ENCODE measurements around the gene RNF166.

Gene RNF166, protein sequence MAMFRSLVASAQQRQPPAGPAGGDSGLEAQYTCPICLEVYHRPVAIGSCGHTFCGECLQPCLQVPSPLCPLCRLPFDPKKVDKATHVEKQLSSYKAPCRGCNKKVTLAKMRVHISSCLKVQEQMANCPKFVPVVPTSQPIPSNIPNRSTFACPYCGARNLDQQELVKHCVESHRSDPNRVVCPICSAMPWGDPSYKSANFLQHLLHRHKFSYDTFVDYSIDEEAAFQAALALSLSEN

DNA sequence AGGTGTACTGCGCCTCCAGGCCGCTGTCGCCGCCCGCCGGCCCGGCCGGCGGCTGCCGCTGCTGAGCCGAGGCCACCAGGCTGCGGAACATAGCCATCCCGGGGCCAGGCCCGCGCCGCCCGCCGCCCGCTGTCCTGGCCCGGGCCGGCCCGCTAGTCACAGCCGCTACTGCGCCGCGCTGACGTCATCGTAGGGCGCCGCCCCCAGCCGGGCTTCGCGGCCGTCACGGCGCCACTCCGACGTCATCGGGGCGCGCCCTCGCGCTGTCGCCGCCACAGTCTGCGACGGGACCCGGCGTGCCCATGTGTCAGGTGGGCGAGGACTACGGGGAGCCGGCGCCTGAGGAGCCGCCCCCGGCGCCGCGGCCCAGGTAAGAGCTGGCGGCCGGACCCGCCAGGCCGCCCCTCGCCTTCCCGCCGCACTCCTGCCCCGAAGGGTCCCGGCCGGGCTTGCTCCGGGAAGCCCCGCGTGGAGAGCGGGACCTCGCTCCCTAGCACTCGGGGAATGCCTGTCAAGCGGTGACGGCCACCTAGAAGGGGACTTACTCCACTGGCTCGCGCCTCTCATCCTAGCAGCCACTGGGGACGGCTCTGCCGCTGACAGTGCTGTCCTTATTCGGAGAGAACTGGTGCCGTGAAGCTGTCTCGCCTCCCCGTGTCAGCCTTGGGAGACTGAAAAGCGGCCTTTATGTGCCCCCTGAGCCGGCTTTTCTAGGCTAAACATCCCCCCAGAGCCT is at the start of gene RNF166, which contains the start of gene CTU2:
Gene RNF166, minus strand, starts transcription at position 180 of the 736 bp plus-strand sequence. Its CDS starts 83 bp downstream, at position 97.
Gene CTU2, plus strand, starts transcription at position 275 of the 736 bp plus-strand sequence. Its CDS starts 28 bp downstream, at position 303.
- peak; percentile 54 for DNase-seq (ENCODE audit: low read depth)
- peak within 1 kb of the TSS; percentile 99 for H3K4me3 ChIP-seq (ENCODE audit: low read depth, low read length)

DNA sequence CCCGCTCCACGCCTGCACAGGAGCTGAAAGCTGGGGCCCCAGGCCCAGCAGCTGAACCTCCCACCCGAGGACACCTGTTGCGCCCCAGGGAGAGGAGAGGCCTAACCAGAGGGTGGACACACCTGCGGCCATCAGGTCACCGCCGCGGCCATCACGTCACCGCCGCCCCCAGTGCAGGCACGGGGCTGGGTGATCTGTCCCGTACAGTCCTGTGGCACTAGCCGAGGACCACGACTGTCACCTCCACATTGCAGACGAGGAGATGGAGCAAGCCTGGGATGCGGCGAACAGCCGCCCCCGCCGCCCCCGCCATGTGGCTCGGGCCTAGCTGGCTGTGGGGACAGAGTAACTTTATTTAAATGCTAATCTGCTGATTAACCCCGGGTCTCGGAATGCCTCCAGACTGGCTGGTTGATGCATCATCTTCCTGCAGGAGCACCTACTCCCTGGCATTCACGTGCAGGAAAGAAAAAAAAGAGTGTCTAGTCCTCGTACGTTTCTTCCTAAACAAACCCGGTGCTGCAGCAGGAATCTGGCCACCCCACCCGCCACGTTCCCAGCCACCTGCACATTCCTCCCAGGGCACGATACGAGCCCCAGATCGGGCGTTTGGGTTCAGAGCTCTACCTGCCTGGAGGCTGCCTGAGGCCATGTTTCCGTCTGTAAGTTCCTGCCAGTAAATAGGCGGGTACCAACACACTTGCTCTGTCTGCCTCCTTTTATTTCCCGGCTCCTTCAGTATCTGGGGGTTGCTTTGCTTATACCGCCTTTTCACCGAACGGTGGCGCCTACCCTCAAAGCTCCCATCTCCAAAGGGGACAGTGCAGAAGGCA is 48.9 kb upstream of the RNF166 start:
- no peak for DNase-seq (ENCODE audit: low read depth)
- no peak overlapping the region for H3K4me3 ChIP-seq (ENCODE audit: low read depth, low read length)

DNA sequence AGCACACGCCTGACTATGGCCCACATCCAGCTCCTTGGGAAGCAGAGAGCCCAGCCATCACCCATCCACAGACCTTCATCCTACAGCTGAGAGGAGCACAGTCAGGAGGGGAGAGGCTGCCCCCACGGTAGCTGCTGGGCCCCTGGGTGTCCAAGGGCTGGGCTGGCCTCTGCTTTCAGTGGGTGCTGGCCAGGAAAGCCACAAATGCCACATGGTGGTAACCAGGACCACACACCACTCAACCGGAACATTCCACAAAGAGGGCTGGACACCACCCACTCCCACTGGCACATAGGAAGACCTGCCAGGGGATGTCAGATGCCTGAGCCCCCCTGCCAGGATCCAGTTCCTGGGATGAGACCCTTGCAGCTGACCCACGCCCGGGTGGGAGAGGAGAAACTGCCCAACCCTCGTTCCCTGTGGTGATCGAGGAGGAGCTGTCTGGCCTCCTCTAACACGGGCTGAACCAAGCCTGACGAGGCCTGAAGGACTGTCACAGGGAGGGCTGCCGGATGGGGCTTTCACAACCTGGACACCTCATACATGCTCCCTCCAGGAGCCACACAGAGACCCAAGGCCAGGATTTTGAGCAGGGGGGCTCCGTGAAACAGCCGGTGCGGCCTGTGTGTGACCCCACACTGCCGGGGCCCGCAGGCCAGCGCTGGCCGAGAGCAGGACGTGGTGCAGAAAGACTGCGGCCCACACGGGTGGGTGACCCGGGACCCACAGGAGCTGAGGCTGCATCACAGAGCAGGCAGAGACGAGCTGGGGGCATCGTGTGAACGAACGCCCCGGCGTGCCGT is 48.1 kb upstream of the RNF166 start:
- no peak for DNase-seq (ENCODE audit: low read depth)
- no peak overlapping the region for H3K4me3 ChIP-seq (ENCODE audit: low read depth, low read length)

DNA sequence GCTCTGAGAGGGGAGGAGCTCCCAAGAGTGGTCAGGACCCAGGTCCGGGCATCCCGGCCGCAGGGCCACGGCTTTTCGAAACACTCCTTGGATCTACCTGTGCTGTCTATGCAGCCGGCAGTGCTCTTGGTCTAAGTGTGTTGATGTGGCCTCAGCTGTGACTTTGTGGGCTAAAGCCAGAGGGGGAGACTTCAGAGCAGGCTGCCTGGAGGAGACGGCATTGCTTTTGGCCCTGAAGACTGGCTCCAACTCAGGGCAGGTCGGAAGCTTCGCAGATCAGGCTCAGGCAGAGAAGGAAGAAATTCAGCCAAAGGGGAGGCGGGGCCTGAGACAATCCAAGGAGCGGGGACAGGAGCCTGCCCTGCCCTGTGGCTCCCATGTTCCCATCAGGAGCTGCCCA is 47.4 kb upstream of the RNF166 start:
- no peak overlapping the region for H3K4me3 ChIP-seq (ENCODE audit: low read depth, low read length)
- no peak for DNase-seq (ENCODE audit: low read depth)

DNA sequence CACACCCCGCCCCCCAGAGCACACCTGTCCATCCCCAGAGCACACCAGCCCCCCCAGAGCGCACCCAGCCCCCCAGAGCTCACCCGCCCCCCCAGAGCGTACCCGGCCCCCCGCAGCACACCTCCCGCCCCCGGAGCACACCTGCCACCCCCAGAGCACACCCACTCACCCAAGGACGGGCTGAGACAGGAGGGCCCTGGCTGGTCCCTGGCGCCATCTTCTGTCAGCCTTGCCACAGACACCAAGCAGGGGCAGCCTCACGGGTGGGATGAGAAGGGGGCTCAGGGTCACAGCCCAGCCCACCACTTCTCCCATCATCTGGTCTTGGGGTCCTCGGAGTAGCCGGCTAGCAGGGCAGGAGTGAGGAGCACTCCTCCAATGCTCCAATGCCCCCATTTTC is 47.0 kb upstream of the RNF166 start:
- DNase-seq (ENCODE audit: low read depth), result no peak
- no peak overlapping the region for H3K4me3 ChIP-seq (ENCODE audit: low read depth, low read length)

DNA sequence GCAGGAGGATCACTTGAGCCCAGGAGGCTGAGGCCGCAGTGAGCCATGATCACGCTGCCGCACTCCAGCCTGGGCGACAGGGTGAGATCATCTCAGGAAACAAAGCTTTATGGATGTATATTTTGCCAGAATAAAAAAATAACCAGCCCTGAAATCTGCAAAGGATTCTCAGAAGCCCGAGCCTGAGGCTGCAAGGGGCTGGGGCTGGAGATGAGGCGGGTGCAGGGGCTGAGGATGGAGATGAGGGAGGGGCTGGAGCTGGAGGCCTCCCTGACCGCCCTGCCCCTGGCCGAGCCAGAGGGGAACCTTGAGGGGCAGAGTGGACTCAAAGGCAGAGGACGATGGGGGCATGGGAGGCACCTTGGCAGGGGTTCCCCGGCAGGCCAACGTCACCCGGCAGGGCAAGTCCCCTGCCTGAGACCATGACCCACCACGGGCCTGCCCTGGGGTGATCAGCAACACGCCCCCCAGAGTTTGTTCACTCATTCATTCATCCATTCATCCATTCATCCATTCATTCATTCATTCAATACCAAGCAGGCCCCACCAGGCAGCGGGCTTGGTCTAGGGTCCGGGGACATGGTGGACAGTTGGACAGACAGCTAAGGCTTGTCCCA is 46.3 kb upstream of the RNF166 start:
- DNase-seq (ENCODE audit: low read depth), result no peak
- no peak overlapping the region for H3K4me3 ChIP-seq (ENCODE audit: low read depth, low read length)

DNA sequence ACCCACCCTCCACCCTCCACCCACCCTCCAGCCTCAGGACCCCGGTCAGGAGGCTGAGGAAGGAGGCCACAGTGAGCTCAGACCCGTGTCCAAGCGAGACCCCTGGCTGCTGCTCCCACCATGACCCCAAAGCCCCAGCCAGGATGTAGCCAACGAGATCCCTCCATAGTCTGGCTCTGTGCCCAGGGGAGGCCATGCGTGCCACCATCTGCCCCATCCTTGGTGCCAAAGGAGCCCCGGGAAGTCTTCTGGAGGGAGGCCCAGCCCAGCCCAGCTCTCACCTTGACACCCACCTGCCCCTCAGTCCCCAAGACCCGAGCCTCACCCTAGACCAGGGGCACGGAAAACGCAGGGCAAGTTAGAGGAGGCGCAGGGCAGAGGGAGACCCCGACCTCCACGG is 44.6 kb upstream of the RNF166 start:
- no peak for DNase-seq (ENCODE audit: low read depth)
- H3K4me3 ChIP-seq (ENCODE audit: low read depth, low read length), result no peak overlapping the region

DNA sequence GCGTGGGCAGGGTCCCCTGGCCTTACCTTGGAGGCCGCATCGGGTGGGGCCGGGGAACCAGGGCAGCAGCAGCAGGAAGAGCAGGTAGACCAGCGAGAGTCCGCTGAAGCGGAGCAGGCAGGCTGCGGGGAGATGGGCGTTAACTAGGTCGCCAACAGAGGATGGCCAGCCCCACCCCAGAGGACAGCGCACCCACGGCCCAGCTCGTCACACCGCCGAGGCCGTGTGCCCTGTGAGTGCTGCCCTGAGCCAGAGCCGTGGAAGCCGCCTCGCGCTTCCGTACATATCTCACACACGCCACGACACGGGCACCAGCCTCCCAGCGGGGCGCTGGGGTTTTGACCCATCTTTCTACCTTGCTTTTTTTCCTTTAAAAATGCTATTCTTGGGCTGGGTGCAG is 43.1 kb upstream of the RNF166 start:
- H3K4me3 ChIP-seq (ENCODE audit: low read depth, low read length), result no peak overlapping the region
- no peak for DNase-seq (ENCODE audit: low read depth)

DNA sequence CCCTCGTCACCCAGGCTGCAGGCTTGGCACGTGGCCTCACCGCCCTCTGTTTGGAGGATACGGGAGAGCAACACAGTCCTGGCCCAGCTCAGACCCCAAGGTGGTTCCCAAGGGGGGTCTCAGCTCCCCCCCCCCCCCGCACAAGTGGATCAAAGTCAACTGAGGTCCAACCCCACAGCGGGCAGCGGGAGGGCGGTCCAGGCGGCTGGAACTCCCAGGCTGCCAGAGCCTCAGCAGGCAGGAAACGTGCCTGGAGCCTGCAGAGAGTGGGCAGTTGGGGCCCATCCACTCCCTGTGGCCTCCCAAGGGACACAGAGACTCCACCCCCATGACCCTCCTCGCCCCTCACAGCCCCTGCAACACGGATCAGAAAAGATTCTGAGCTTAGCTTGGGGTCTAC is 42.2 kb upstream of the RNF166 start:
- DNase-seq (ENCODE audit: low read depth), result no peak

DNA sequence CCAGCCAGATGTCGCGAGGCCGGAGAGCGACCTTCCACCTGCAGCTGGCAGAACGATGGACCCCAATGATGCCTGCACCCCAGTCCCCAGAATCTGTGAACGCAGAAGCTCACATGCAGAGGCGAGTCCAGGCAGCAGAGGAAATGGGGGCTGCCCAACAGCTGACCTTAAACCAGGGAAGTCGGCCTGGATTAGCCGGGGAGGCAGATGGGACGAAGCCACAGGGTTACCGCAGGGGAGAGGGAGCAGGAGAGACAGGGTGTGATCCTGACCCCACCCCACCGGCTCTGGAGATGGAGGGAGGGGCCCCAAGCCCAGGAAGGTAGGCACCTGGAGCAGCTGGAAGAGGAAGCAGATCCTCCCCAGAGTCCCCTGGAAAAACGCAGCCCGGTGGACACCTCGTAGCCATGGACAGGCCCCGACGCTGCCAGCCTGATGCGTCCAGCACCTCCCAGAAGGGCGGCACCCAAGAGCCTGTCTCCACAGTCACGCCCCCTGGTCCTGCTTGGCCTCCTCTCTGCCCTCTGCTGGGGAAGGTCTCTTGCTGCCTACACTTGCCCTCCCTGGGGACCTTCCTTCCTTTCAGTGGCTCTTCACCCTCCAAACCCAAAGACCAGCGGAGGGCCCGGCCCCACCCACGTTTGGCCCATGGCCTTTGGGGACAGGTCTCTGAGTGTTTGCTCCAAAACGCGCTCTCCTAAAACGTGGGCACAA is 41.5 kb upstream of the RNF166 start:
- H3K4me3 ChIP-seq (ENCODE audit: low read depth, low read length), result no peak overlapping the region
- no peak for DNase-seq (ENCODE audit: low read depth)

More for the DNA sequence above, 42.2 kb upstream of the RNF166 start:
- H3K4me3 ChIP-seq (ENCODE audit: low read depth, low read length), result no peak overlapping the region

DNA sequence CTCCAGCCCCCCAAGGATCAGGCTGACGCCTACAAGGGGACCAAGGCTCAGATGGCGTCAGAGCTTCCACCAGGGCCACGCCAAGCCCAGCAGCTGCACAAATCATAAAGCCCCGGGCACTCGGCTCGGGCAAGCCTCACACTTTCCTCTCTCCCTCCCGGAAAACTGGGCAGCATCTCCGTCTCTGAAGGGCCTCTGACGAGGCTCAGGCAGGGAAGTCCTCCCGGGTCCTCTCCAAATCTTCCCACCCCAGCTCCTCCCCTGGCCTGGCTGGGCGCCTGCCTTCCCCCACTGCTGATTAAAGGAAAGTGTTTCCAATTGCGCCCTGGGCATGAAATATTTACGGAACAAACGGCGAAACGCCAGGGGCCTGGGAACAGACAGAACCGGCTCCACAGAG is 40.3 kb upstream of the RNF166 start:
- no peak overlapping the region for H3K4me3 ChIP-seq (ENCODE audit: low read depth, low read length)
- DNase-seq (ENCODE audit: low read depth), result no peak

DNA sequence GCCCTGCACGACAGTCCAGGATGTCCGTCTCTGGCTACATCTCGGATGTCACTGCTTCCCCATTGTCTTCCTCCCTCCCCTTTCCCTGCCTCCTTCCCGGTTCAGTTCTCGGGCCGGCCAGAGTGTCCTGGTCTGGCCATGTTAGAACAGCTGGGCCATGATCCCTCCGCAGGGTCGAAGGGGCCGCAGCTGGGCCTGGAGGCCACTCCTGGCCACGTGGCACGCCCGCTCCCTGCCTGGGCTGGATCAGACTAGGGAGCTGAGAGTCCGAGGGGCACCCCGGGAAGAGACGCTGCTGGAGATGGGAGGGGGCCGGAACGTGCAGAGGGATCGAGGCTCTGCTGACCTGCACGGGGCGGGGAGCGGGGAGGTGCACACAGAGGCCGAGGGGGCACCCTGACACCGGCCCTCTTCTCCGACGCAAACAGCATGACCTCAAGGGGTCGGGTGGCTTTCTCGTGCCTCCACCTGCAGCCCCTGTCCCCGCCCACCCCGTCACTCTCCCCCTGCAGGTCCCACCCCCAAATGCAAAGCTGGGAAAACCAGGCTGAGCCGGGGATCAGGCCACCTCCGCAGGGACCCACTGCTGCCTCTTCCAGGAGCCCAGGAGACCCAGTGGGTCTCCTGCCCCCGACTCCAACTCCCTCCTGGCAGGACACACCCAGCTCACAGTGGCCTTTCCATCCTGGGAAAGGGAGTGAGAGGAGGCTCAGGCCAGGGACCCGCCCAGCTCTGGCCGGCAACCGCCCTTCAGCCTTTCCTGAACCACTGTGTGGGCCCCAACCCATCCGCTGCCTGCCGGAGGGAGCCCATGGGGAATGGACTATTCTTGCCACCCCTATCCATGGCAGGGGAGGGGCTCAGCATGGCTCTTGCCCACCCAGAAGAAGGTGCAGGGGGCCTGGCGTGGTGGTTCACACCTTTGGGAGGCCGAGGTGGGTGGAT is 38.6 kb upstream of the RNF166 start:
- DNase-seq (ENCODE audit: low read depth), result no peak
- no peak overlapping the region for H3K4me3 ChIP-seq (ENCODE audit: low read depth, low read length)

DNA sequence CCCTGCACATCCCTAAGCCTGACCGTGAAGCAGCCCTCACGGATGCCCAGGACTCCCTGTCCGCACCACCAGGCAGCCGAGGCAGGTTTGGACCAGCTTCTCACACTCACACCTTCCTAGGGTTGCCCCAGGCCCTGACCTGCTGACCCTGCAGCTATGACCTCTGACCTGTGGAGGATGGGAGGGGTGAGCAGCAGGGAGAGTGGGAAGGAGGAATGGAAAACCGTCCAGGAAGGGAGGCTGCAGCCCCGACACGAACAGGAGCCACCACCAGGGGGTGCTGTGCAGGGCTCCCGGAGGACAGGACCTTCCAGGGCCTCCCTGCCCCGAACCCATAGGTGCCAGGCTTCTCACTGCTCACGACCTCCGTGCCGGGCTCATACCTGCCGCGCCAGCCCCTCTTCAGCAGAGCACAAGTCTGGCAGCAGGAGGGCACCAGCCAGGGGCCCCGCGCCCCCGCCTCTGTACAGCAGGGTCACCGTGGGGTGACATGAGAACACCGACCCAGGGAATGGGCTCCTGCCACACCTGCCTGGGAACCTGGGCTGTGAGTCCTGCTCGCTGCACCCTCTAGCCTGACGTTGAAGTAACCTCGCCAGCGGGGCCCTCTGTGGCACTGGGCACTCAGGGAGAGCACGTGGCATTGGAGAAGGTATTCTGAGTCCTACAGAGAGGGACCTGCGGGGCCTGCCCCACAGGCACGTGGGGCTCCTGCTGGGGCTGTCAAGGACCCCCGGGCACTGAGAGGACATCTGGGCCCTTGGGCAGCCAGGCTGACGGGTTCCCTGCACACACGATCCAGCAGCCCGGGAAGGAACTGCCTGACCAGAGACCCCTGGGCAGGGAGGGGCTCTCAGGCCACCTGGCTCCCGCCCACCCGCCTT is 37.7 kb upstream of the RNF166 start:
- no peak for DNase-seq (ENCODE audit: low read depth)
- H3K4me3 ChIP-seq (ENCODE audit: low read depth, low read length), result no peak overlapping the region

DNA sequence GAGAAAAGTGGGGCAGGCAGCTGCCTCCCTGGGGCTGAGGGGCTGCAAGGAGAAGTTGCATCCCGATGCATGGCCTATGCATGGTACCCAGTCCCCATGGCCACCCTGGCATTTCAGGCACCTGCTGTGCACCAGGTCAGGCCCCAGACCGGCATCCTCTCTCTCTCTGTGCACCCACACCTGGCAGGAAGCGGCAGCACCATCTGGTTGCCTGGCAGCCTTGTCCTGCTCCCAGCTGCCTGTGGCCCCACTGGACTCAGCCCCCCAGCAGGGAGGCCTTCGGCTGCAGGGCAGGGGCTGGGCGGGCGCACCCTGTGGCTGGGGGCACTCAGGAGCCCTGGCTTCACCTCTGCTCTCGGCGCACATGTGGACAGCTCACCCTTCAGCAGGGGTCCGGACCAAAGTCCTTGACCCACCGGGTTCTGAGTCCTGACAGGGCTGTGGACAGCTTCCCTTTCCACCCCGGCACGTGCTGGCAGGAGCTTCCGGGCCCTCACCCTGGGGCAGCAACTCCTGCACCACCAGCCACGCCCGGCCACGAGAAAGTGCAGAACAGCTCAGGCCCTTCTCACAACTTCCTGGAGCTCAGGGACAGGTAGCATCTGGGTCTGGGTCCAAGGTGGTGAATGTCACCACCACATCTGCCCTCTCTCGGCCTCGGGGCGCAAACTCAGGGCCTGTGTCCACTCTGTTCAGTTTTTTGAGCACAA is 36.8 kb upstream of the RNF166 start:
- no peak for DNase-seq (ENCODE audit: low read depth)
- no peak overlapping the region for H3K4me3 ChIP-seq (ENCODE audit: low read depth, low read length)

DNA sequence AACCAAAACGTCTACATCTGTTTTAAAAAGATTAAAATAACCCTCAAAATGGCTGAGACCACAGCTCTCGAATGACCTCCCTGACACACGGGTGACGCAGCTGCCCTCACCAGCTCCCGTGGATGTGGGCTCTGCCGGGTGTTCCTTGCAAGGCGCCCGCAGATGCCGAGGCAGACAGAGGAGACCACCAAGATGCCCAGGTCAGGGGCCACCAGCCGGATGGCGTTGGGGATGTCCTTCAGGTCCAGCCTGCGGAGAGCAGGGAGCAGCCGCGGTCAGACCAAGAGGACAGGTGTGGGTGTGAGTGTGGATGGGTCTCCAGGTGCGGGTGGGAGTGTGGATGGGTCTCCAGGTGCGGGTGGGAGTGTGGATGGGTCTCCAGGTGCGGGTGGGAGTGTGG is 35.2 kb upstream of the RNF166 start:
- no peak overlapping the region for H3K4me3 ChIP-seq (ENCODE audit: low read depth, low read length)
- DNase-seq (ENCODE audit: low read depth), result no peak

DNA sequence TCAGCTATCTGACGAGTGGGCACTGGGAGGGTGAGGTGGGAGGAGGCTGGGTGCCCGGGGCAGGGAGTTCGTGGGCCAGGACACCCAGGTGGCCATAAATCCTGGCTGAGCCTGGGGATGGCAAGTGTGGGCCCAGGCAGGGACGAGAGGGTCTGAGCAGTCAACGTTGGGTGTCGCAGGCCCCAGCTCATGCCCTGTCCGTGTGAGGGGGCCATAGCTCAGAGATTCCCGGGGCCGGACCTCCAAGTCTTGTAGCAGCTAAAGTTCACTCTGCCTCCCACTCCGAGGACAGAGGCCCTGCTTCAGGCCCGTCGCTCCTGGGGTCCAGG is 34.5 kb upstream of the RNF166 start:
- DNase-seq (ENCODE audit: low read depth), result no peak

More for the DNA sequence above, 34.5 kb upstream of the RNF166 start:
- H3K4me3 ChIP-seq (ENCODE audit: low read depth, low read length), result no peak overlapping the region
